Mucosa of rectum (tissue), 2 donors: ENCODE measurements around the gene LDHD.

Experiments used
- H3K27ac ChIP-seq, 2 donors: one replicate each; pipeline ENCODE4 v1.7.0; 2013; ENCODE audit warnings: inconsistent platforms in 2 of 2, low read depth in 2 of 2, low read length in 2 of 2
- H3K27me3 ChIP-seq, 2 donors: one replicate each; pipeline ENCODE4 v1.7.0; 2013; ENCODE audit warnings: low read length in 2 of 2; ENCODE audit not compliant: control insufficient read depth in 2 of 2, insufficient read depth in 2 of 2
- H3K36me3 ChIP-seq, 2 donors: one replicate each; pipeline ENCODE4 v1.7.0; 2013; ENCODE audit warnings: low read length in 2 of 2; ENCODE audit not compliant: control insufficient read depth in 2 of 2, insufficient read depth in 2 of 2
- H3K4me1 ChIP-seq, 2 donors: one replicate each; pipeline ENCODE4 v1.7.0; 2013; ENCODE audit warnings: low read length in 2 of 2, mild to moderate bottlenecking in 1 of 2; ENCODE audit not compliant: control insufficient read depth in 2 of 2, insufficient read depth in 2 of 2
- H3K4me3 ChIP-seq, 2 donors: one replicate each; pipeline ENCODE4 v1.7.0; 2013; ENCODE audit warnings: low read length in 2 of 2
- H3K9ac ChIP-seq, 2 donors: one replicate each; pipeline ENCODE4 v1.7.0; 2013; ENCODE audit warnings: low read length in 2 of 2, low read depth in 1 of 2, mild to moderate bottlenecking in 1 of 2
- H3K9me3 ChIP-seq, 2 donors: one replicate each; pipeline ENCODE4 v1.7.0; 2013; ENCODE audit warnings: low read length in 2 of 2; ENCODE audit not compliant: control insufficient read depth in 2 of 2
- donor health status: healthy.
- donor health status: Normal muscosa, but diverticular disease.

Gene LDHD

DNA sequence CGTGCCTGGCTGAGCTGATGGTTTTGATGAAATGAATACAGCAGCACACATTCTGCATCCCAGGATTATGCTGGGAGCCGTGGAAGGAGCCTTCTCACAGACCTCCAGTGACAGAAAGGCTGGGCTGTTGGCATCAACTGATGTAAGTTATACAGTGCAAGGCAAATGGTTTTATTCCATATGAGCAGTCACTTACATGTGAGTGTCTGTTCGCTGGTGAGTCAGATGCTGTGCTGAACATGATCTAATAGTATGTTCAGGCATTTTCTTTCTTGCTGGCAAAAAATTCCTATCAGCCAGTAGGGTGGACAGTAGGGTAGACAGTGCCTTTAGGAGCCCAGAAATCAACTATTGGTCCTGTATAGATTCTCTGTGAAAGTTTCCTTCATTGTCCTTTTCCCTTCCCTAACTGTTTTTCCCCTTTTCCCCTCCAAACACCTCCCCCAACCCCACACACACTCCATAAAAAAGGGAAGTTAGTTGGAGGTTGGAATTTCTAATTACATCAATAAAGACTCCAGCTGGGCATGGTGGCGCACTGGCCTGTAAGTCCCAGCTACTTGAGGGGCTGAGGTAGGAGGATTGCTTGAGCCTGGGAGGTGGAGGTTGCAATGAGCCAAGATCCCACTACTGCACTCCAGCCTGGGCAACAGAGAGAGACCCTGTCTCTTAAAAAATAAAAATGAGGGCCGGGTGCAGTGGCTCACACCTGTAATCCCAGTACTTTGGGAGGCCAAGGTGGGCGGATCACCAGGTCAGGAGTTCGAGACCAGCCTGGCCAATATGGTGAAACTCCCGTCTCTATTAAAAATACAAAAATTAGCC is 36.2 kb downstream of the LDHD start:
- no peaks in the 10 kb centered on the region for H3K9me3 ChIP-seq
- no peak overlapping the region for H3K27ac ChIP-seq
- no peaks in the 10 kb centered on the region for H3K27me3 ChIP-seq
- peaks cover 5% of the 10 kb centered on the region in 2 donors for H3K4me1 ChIP-seq
- H3K4me3 ChIP-seq: no peak overlapping the region
- H3K36me3 ChIP-seq: no peaks in the 10 kb centered on the region
- no peak overlapping the region for H3K9ac ChIP-seq

DNA sequence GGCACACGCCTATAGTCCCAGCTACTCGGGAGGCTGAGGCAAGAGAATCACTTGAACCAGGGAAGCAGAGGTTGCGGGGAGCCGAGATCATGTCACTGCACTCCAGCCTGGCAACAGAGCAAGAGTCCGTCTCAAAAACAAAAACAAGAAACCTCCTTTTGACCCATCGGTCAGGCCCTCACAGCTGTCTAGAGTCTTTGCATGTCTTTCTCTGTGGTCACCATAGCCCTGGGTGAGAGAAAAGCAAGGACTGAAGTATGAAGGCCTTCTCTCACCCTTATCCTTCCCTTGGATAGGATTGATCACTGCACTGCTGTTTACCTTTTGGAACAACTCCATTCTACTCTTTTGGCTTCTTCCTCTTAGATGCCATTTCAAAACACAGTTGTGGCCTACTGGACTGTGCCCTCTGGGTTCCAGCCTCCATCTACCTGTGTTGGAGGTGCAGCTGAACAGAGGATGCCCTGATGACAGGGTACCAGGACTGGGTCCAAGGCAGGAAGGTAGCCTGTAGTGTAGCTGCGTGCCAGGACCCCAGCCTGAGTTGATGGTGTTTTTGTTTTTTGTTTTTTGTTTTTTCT is 37.1 kb downstream of the LDHD start:
- Histone ChIP-seq H3K9ac (no peak overlapping the region), H3K4me1 (peaks cover 5% of the 10 kb centered on the region in 2 donors), H3K9me3 (no peaks in the 10 kb centered on the region), H3K36me3 (no peaks in the 10 kb centered on the region), H3K27ac (no peak overlapping the region), H3K4me3 (no peak overlapping the region), H3K27me3 (no peaks in the 10 kb centered on the region)

DNA sequence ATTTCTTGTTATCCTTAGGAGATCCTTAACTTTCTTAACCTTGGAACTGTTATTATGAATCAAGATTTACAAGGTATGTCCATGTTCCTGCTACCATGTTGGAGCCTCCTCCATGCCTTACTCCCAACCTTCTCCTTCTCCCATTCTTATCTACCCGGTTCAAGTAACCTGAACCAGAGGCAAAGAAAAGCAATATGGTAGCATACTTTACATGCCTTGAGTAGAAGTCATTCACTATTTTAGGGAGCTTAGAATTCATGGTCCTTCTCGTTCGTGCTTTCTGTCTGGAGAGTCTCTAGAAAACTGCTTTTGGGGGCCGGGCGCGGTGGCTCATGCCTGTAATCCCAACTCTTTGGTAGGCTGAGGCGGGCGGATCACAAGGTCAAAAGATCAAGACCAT is 37.7 kb downstream of the LDHD start:
- no peak overlapping the region for H3K27ac ChIP-seq
- H3K4me3 ChIP-seq: no peak overlapping the region
- peaks cover 5% of the 10 kb centered on the region in 2 donors for H3K4me1 ChIP-seq
- H3K27me3 ChIP-seq: no peaks in the 10 kb centered on the region
- no peaks in the 10 kb centered on the region for H3K36me3 ChIP-seq
- no peak overlapping the region for H3K9ac ChIP-seq
- no peaks in the 10 kb centered on the region for H3K9me3 ChIP-seq

DNA sequence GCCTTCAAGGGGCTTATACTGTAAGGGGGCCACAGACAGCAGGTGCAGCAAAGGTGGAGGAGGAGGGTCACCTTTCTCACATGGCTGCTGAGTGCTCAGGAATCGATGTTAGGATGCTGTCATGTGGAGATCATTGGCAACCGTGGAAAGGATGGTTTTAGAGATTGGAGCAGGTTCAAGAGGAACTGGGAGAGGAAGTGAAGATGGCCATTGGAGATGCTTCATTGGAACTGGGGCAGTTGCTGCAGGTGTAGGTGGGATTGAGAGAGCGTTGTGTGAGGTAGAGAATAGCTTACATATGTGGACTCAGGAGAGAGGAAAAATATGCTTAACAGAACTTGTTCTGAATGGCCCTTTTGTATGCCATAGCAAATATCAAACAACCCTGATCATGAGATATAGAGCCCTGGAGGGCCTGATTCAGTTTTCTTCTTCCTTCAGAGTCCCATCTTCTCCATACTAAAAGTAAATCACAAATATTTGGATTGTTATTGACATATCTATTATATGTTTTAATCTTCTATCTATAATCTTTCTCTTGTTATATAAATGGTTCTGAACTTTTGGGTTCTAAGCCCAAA is 40.8 kb downstream of the LDHD start:
- H3K27ac ChIP-seq: peak overlapping the region in 1 of 2 donors; percentile 7
- H3K4me3 ChIP-seq: no peak overlapping the region
- no peaks in the 10 kb centered on the region for H3K27me3 ChIP-seq
- H3K4me1 ChIP-seq: peaks cover 8 to 10% of the 10 kb centered on the region in 2 donors
- no peaks in the 10 kb centered on the region for H3K9me3 ChIP-seq
- H3K9ac ChIP-seq: no peak overlapping the region
- H3K36me3 ChIP-seq: no peaks in the 10 kb centered on the region

DNA sequence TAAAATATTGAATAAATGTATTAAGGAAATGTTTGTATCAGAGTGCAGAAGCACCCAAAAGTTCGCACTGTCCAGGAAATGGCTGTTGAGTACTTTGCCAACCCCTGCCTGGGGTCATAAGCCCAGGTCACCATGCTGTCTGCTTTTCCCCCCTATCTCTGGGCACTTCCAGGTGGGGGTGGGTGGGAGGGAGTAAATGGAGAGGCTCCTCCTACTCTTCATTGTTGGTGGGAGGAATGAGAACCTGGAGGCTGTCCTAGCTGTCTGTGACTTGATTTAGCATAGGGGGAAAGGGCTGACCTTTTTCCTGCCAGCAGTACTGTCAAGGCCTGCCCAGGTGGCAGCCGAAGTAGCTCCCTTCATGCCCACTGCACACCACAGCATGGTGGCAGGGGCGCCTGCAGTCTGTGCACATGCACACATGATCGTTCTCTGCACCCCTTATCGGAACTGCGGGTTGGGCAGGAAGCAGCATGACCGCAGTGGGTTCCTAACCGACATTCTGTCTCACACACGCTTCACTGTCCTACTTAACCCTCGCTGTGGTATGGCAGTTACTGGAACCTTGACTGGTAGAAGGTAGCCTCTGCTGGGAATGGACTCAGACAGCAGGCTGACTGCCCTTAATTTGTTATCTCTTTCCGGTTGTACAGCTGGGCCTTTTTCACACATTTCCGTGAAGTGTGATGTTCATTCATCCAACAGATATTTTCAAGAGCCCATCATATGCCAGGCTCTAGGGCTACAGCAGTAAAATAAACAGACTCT is 41.5 kb downstream of the LDHD start:
- peaks cover 13% of the 10 kb centered on the region in 2 donors for H3K4me1 ChIP-seq
- H3K27ac ChIP-seq: peak overlapping the region in 1 of 2 donors; percentile 7
- no peaks in the 10 kb centered on the region for H3K27me3 ChIP-seq
- H3K36me3 ChIP-seq: no peaks in the 10 kb centered on the region
- no peak overlapping the region for H3K4me3 ChIP-seq
- H3K9me3 ChIP-seq: no peaks in the 10 kb centered on the region
- H3K9ac ChIP-seq: no peak overlapping the region

DNA sequence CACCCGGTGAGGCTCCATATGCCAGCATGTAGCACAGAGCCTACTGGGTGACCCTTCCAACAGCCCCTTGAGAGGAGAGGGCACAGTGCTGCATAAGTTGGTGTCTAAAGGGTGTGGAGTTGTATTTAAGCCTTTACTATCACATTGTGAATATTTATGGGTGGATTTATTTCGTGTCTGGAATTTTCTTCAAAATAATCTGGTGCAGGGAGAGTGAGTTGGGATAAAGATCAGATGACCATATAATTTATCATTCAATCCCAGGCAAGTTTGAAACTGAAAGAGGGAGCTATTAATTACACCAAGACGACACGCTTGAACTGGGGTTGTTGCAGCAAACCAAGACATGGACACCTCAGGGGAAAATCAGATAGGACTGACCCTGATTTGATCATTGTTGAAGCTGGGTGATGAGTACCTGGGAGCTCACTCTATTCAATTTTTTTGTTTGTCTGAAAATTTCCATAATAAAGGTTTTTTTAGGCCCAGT is 42.2 kb downstream of the LDHD start:
- no peaks in the 10 kb centered on the region for H3K27me3 ChIP-seq
- H3K4me1 ChIP-seq: peaks cover 17 to 18% of the 10 kb centered on the region in 2 donors
- H3K9me3 ChIP-seq: no peaks in the 10 kb centered on the region
- no peak overlapping the region for H3K4me3 ChIP-seq
- H3K36me3 ChIP-seq: no peaks in the 10 kb centered on the region
- no peak overlapping the region for H3K27ac ChIP-seq
- H3K9ac ChIP-seq: no peak overlapping the region

DNA sequence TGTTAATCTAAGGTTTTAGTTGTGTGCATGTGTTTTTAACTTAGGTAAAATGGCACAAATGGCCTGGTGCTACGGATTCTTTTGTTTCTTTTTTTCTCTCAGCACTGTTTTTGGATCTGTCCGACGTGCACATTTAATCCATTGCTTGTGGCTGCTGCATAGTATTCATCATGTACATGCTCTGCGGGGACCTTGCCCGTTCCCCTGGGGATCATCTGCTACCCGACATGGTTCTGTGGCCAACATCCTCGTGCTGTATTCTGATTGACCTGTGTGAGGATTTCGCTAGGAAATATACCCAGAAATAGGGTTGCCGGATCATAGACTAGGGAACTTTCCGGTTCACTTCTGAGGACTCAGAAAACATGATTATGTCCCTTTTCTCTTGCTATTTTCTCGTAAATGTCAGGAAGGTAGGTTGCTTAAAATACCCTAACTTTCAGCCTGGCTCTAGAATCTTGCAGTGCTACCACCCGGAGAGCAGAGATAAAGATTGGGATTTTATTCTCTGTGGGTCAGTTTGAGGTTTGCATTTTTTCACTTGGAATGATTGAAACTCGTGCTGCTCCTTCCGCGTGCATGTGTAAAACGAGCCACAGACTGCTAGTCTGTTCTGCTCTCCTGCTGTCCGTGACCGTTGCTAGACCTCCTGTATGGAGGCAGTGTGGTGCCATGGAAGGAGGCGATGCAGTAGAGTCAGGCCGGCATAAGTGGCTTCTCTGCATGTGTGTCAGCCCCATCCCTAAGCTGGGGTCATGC is 42.9 kb downstream of the LDHD start:
- Histone ChIP-seq H3K4me1 (peaks cover 17 to 18% of the 10 kb centered on the region in 2 donors), H3K27ac (no peak overlapping the region), H3K9me3 (no peaks in the 10 kb centered on the region), H3K4me3 (no peak overlapping the region), H3K9ac (no peak overlapping the region), H3K27me3 (no peaks in the 10 kb centered on the region), H3K36me3 (no peaks in the 10 kb centered on the region)

DNA sequence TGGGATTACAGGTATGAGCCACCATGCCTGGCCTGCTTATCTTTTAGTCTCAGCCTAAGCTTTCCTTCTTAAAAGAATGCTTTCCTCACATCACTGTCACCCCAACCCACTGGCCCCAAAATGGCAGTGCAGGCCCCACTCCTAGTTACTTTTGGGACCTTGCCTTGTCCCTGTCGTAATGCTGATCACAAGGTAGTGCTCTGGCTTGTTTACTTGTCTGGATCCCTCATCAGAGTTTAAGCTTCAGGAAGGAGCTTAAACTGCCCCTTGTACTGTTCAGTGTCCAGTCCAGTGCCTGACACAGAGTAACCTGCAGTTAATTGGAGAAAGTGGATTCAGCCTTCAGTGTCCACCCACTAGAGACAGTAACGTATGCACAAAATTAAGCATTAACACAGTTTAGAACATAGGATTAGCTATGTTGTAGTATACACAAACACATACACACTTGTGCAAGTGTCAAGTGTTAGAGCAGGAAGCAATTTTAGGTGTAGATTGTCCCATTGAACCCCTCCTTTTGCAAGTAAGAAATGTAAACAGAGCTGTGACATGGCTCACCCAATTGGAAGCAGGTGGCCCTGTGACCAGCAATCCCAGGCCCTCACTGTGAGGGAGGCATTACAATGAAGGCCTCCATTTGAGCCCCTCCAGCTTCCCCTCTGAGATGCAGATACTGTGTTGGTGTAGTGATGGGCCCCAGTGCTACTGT is 44.2 kb downstream of the LDHD start:
- Histone ChIP-seq H3K9ac (no peak overlapping the region), H3K9me3 (no peaks in the 10 kb centered on the region), H3K27me3 (no peaks in the 10 kb centered on the region), H3K4me3 (no peak overlapping the region), H3K4me1 (peaks cover 17 to 18% of the 10 kb centered on the region in 2 donors), H3K36me3 (no peaks in the 10 kb centered on the region), H3K27ac (peak overlapping the region; percentile 56 to 59)

DNA sequence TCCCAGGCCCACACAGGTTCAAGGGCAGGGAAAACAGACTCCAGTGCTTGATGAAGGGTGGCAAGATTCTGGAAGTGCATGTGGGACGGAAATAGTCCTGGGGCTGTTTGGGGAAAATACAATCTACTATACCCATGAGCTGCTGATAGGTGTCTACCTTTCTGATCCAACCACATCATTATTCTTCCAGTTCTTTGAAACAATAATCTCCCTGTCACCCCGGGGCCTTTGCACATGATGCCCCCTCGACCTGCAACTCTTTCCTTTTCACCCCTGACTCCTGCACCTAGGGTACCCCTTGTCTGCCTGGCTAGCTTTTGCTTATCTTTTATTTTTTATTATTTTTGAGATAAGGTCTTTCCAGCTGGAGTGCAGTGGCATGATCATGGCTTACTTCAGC is 45.0 kb downstream of the LDHD start:
- Histone ChIP-seq H3K4me1 (peaks cover 17 to 18% of the 10 kb centered on the region in 2 donors), H3K9ac (no peak overlapping the region), H3K4me3 (no peak overlapping the region), H3K9me3 (no peaks in the 10 kb centered on the region), H3K27me3 (no peaks in the 10 kb centered on the region), H3K36me3 (no peaks in the 10 kb centered on the region), H3K27ac (peak overlapping the region in 1 of 2 donors; percentile 59)
